CD8-positive, alpha-beta memory T cell (primary cell): ENCODE data around the gene C10orf105. TPM values are rescaled to one million over a fixed set of nuclear protein-coding genes. Genes with fewer than 3 reads are reported as not detected.
A peak's percentile ranks its signal among the peaks of the same experiment; 100 is the strongest.

Experiments
- CTCF ChIA-PET: fragments of 350-600 bp; sonication (Branson Sonifier 250); formaldehyde crosslinking; loops from one replicate; lab custom pipeline; 2021; ENCODE audit warnings: antibody characterized with exemption; lab: Charles Lee
- POLR2A ChIA-PET: fragments of 350-600 bp; sonication (Branson Sonifier 250); formaldehyde crosslinking; loops from one replicate; lab custom pipeline; 2021; ENCODE audit warnings: antibody characterized with exemption; lab: Charles Lee
- DNase-seq, 5 donors: peaks; one replicate each; pipeline versions ENCODE4 v3.0.0 to v3.0.0-alpha.2; 2020 to 2022; ENCODE audit warnings: mixed read lengths in 1 of 5
- H3K27ac ChIP-seq: one replicate; pipeline ENCODE4 v1.7.0; 2013; ENCODE audit warnings: low read depth, mild to moderate bottlenecking, low read length, moderate library complexity
- H3K27me3 ChIP-seq: 2 replicates; pipeline ENCODE4 v1.7.0; 2013; ENCODE audit warnings: low read length, mild to moderate bottlenecking; ENCODE audit not compliant: insufficient read depth, poor library complexity, severe bottlenecking
- H3K36me3 ChIP-seq: 2 replicates; pipeline ENCODE4 v1.7.0; 2013; ENCODE audit warnings: mild to moderate bottlenecking, low read length, moderate library complexity; ENCODE audit not compliant: insufficient read depth
- H3K4me1 ChIP-seq: 2 replicates; pipeline ENCODE4 v1.7.0; 2013; ENCODE audit warnings: mild to moderate bottlenecking, low read length, moderate library complexity; ENCODE audit not compliant: insufficient read depth
- H3K4me3 ChIP-seq: 2 replicates; pipeline ENCODE4 v1.7.0; 2013; ENCODE audit warnings: mild to moderate bottlenecking, low read length
- H3K9me3 ChIP-seq: 2 replicates; pipeline ENCODE4 v1.7.0; 2013; ENCODE audit warnings: mild to moderate bottlenecking, low read length
- H3K27ac Mint-ChIP-seq, 8 donors: one replicate each; pipeline ENCODE4 v1.8.0; 2020 to 2021; ENCODE audit warnings: mixed read lengths in 8 of 8, mild to moderate bottlenecking in 6 of 8, inconsistent platforms in 3 of 8, moderate library complexity in 3 of 8
- H3K27me3 Mint-ChIP-seq, 2 donors: one replicate each; pipeline ENCODE4 v1.8.0; 2020 to 2021; ENCODE audit warnings: mixed read lengths in 2 of 2, mild to moderate bottlenecking in 1 of 2, moderate library complexity in 1 of 2
- H3K36me3 Mint-ChIP-seq, 3 donors: one replicate each; pipeline ENCODE4 v1.8.0; 2020 to 2021; ENCODE audit warnings: mixed read lengths in 3 of 3, inconsistent platforms in 1 of 3, mild to moderate bottlenecking in 1 of 3
- H3K4me1 Mint-ChIP-seq, 3 donors: one replicate each; pipeline ENCODE4 v1.8.0; 2020 to 2021; ENCODE audit warnings: mixed read lengths in 3 of 3, inconsistent platforms in 1 of 3, mild to moderate bottlenecking in 1 of 3
- H3K4me3 Mint-ChIP-seq, 7 donors: one replicate each; pipeline ENCODE4 v1.8.0; 2020 to 2021; ENCODE audit warnings: mixed read lengths in 7 of 7, mild to moderate bottlenecking in 6 of 7, moderate library complexity in 4 of 7, inconsistent platforms in 2 of 7
- H3K9me3 Mint-ChIP-seq, 5 donors: one replicate each; pipeline ENCODE4 v1.8.0; 2020 to 2022; ENCODE audit warnings: mixed read lengths in 5 of 5, mild to moderate bottlenecking in 3 of 5, moderate library complexity in 2 of 5, inconsistent platforms in 1 of 5
- polyA plus RNA-seq: library from polyadenylated mRNA; unstranded; fragments of 300-500 nt; fragmentation: Illumina TruSeq; gene quantifications from one replicate; pipeline ENCODE4 v1.2.3, GENCODE V29; 2021
- total RNA-seq, 2 experiments: library from RNA; stranded (reverse); gene quantifications; one replicate each; pipeline ENCODE4 v1.2.3, GENCODE V29; 2021

The C10orf105 gene
- total and polyA plus RNA-seq, 3 experiments from 2014 or later, result 0.04 to 0.23 (median 0.11) TPM

- Histone ChIP-seq H3K4me1 (peaks cover 100% of the 10 kb centered on the region), H3K27ac (peak overlapping the region; percentile 33), H3K9me3 (no peaks in the 10 kb centered on the region), H3K4me3 (peak overlapping the region; percentile 14), H3K27me3 (no peaks in the 10 kb centered on the region), H3K36me3 (no peaks in the 10 kb centered on the region)
- ChIA-PET POLR2A (interaction anchor here (0.6 to 2.7 kb wide), 8 partner anchors 9 to 37 kb away, joined by 3 to 16 read pairs (median 4); partner anchors contain the start of gene VSIR), CTCF (interaction anchor here (0.6 to 5.2 kb wide), 9 partner anchors 9 to 39 kb away, joined by 3 to 24 read pairs (median 6); partner anchors contain the start of gene VSIR)
- peak overlapping the region; percentile 15 to 84 (median 58) for H3K4me3 Mint-ChIP-seq
- H3K27me3 Mint-ChIP-seq, result peaks cover 0 to 2% of the 10 kb centered on the region in 2 donors
- H3K4me1 Mint-ChIP-seq, result peaks cover 88 to 100% (median 99%) of the 10 kb centered on the region in 3 donors
- no peaks in the 10 kb centered on the region for H3K9me3 Mint-ChIP-seq
- H3K36me3 Mint-ChIP-seq, result no peaks in the 10 kb centered on the region
- DNase-seq, result peak; percentile 38 to 82 (median 73)
- peak overlapping the region; percentile 78 to 98 (median 94) for H3K27ac Mint-ChIP-seq
Observed at GRCh38 chr10:71735709-71736569, 16.4 kb upstream of the C10orf105 start.

GRCh38 chr10:71734797-71735196 is 15.2 kb upstream of the C10orf105 start:
- no peaks in the 10 kb centered on the region for H3K36me3 ChIP-seq
- Mint-ChIP-seq H3K9me3 (no peaks in the 10 kb centered on the region), H3K36me3 (no peaks in the 10 kb centered on the region), H3K27me3 (peaks cover 0 to 2% of the 10 kb centered on the region in 2 donors), H3K4me1 (peaks cover 83 to 100% (median 97%) of the 10 kb centered on the region in 3 donors), H3K4me3 (peak overlapping the region in 5 of 7 donors; percentile 55 to 84 (median 61)), H3K27ac (peak overlapping the region; percentile 78 to 98 (median 96))
- CTCF ChIA-PET, result interaction anchor here (1.0 to 5.2 kb wide), 4 partner anchors 13 to 39 kb away, joined by 6 to 24 read pairs (median 14); partner anchors contain the start of gene VSIR
- no peak for DNase-seq
- H3K4me1 ChIP-seq, result peaks cover 99% of the 10 kb centered on the region
- H3K27me3 ChIP-seq, result no peaks in the 10 kb centered on the region
- peak overlapping the region; percentile 33 for H3K27ac ChIP-seq
- H3K9me3 ChIP-seq, result no peaks in the 10 kb centered on the region
- H3K4me3 ChIP-seq, result peak overlapping the region; percentile 11
- POLR2A ChIA-PET, result interaction anchor here (1.0 to 1.9 kb wide), 5 partner anchors 8 to 36 kb away, joined by 3 to 16 read pairs (median 3); no protein-coding TSS in a partner anchor

- H3K9me3 Mint-ChIP-seq, result no peaks in the 10 kb centered on the region
- Histone ChIP-seq H3K4me1 (peaks cover 97% of the 10 kb centered on the region), H3K27me3 (no peaks in the 10 kb centered on the region), H3K9me3 (no peaks in the 10 kb centered on the region), H3K4me3 (no peak overlapping the region), H3K36me3 (no peaks in the 10 kb centered on the region), H3K27ac (no peak overlapping the region)
- H3K27me3 Mint-ChIP-seq, result peaks cover 0 to 2% of the 10 kb centered on the region in 2 donors
- no peaks in the 10 kb centered on the region for H3K36me3 Mint-ChIP-seq
- H3K27ac Mint-ChIP-seq, result peak overlapping the region; percentile 61 to 97 (median 86)
- peak overlapping the region in 6 of 7 donors; percentile 41 to 74 (median 58) for H3K4me3 Mint-ChIP-seq
- DNase-seq, result peak in 3 of 5 donors; percentile 32 to 64 (median 34)
- ChIA-PET CTCF (interaction anchor here (1.3 to 12.3 kb wide), 11 partner anchors 13 to 80 kb away, joined by 3 to 152 read pairs (median 7); partner anchors contain the start of gene VSIR), POLR2A (interaction anchor here (1.1 to 3.5 kb wide), 4 partner anchors 11 to 40 kb away, joined by 3 to 14 read pairs (median 8); no protein-coding TSS in a partner anchor)
- H3K4me1 Mint-ChIP-seq, result peaks cover 84 to 99% (median 97%) of the 10 kb centered on the region in 3 donors
Observed at GRCh38 chr10:71731791-71732190, 12.2 kb upstream of the C10orf105 start.

- Mint-ChIP-seq H3K4me3 (peak overlapping the region in 5 of 7 donors; percentile 36 to 81 (median 54)), H3K9me3 (no peaks in the 10 kb centered on the region), H3K27me3 (peaks cover 0 to 2% of the 10 kb centered on the region in 2 donors), H3K36me3 (no peaks in the 10 kb centered on the region), H3K4me1 (peaks cover 80 to 98% (median 86%) of the 10 kb centered on the region in 3 donors), H3K27ac (peak overlapping the region; percentile 93 to 99 (median 98))
- Histone ChIP-seq H3K27me3 (no peaks in the 10 kb centered on the region), H3K4me1 (peaks cover 97% of the 10 kb centered on the region), H3K4me3 (no peak overlapping the region), H3K9me3 (no peaks in the 10 kb centered on the region), H3K36me3 (no peaks in the 10 kb centered on the region), H3K27ac (peak overlapping the region; percentile 17)
- CTCF ChIA-PET, result interaction anchor here (0.9 to 12.3 kb wide), 9 partner anchors 9 to 106 kb away, joined by 3 to 152 read pairs (median 6); partner anchors contain the start of gene VSIR
- POLR2A ChIA-PET, result interaction anchor here (1.6 to 4.3 kb wide), 5 partner anchors 14 to 43 kb away, joined by 3 to 42 read pairs (median 20); partner anchors contain the start of gene VSIR
- no peak for DNase-seq
Observed at GRCh38 chr10:71729161-71729636, 9.6 kb upstream of the C10orf105 start.

- peak overlapping the region; percentile 77 for H3K27ac ChIP-seq
- peak overlapping the region; percentile 24 for H3K4me3 ChIP-seq
- ChIA-PET CTCF (interaction anchor here (0.7 to 12.3 kb wide), 15 partner anchors 9 to 105 kb away, joined by 3 to 152 read pairs (median 6); partner anchors contain the start of genes C10orf105 and VSIR), POLR2A (interaction anchor here (0.6 to 4.3 kb wide), 10 partner anchors 9 to 45 kb away, joined by 3 to 42 read pairs (median 11); partner anchors contain the start of genes C10orf105 and VSIR)
- H3K36me3 ChIP-seq, result no peaks in the 10 kb centered on the region
- Mint-ChIP-seq H3K4me3 (peak overlapping the region; percentile 64 to 88 (median 79)), H3K27me3 (peaks cover 0 to 2% of the 10 kb centered on the region in 2 donors), H3K36me3 (no peaks in the 10 kb centered on the region), H3K4me1 (peaks cover 73 to 96% (median 81%) of the 10 kb centered on the region in 3 donors), H3K27ac (peak overlapping the region; percentile 97 to 99 (median 98)), H3K9me3 (no peaks in the 10 kb centered on the region)
- no peaks in the 10 kb centered on the region for H3K9me3 ChIP-seq
- H3K27me3 ChIP-seq, result no peaks in the 10 kb centered on the region
- peaks cover 96% of the 10 kb centered on the region for H3K4me1 ChIP-seq
- peak; percentile 65 to 90 (median 85) for DNase-seq
Observed at GRCh38 chr10:71727738-71728737, 8.5 kb upstream of the C10orf105 start.

- POLR2A ChIA-PET, result interaction anchor here (0.8 to 4.3 kb wide), 12 partner anchors 10 to 408 kb away, joined by 3 to 42 read pairs (median 10); partner anchors contain the start of genes PSAP, SLC29A3 and VSIR
- Histone ChIP-seq H3K4me3 (peak overlapping the region; percentile 24), H3K27me3 (no peaks in the 10 kb centered on the region), H3K4me1 (peaks cover 95% of the 10 kb centered on the region), H3K27ac (peak overlapping the region; percentile 77), H3K9me3 (no peaks in the 10 kb centered on the region), H3K36me3 (no peaks in the 10 kb centered on the region)
- peak overlapping the region; percentile 64 to 88 (median 79) for H3K4me3 Mint-ChIP-seq
- peak overlapping the region; percentile 97 to 99 (median 98) for H3K27ac Mint-ChIP-seq
- peak; percentile 43 to 82 (median 80) for DNase-seq
- H3K4me1 Mint-ChIP-seq, result peaks cover 69 to 96% (median 81%) of the 10 kb centered on the region in 3 donors
- no peaks in the 10 kb centered on the region for H3K9me3 Mint-ChIP-seq
- H3K36me3 Mint-ChIP-seq, result no peaks in the 10 kb centered on the region
- H3K27me3 Mint-ChIP-seq, result peaks cover 0 to 2% of the 10 kb centered on the region in 2 donors
- CTCF ChIA-PET, result interaction anchor here (0.8 to 12.3 kb wide), 15 partner anchors 8 to 84 kb away, joined by 3 to 152 read pairs (median 6); partner anchors contain the start of genes C10orf105 and VSIR
Observed at GRCh38 chr10:71727105-71727737, 7.6 kb upstream of the C10orf105 start.
